Right lobe of liver (tissue), 6 donors: ENCODE data around the gene DTX3. TPM values are rescaled to one million over a fixed set of nuclear protein-coding genes. Genes with fewer than 3 reads are reported as not detected.

Source experiments
- ATAC-seq, 4 donors: fragments of 200-7000 bp; cut with Tn5 transposase; one replicate each; pipeline ENCODE4 v1.9.1; 2020; ENCODE audit warnings: mild to moderate bottlenecking in 4 of 4, moderate library complexity in 4 of 4
- DNase-seq, 3 donors: peaks; one replicate each; pipeline ENCODE4 v3.0.0-alpha.2; 2020
- H3K27ac ChIP-seq, 3 donors: fragments of 200-600 bp; one replicate each; pipeline ENCODE4 v1.8.0; 2022
- H3K27me3 ChIP-seq, 2 donors: fragments of 200-600 bp; one replicate each; pipeline ENCODE4 v1.8.0; 2022
- H3K36me3 ChIP-seq, 4 donors: fragments of 200-600 bp; sonication (generic) in 1 of 4; one replicate each; pipeline versions ENCODE4 v1.5.1 to v1.8.0; 2017 to 2022; ENCODE audit warnings: control low read depth in 1 of 4
- H3K4me1 ChIP-seq, 4 donors: fragments of 200-600 bp; sonication (generic) in 1 of 4; one replicate each; pipeline versions ENCODE4 v1.5.1 to v1.8.0; 2017 to 2022; ENCODE audit warnings: control low read depth in 1 of 4
- H3K4me3 ChIP-seq, 3 donors: fragments of 200-600 bp; one replicate each; pipeline ENCODE4 v1.8.0; 2022
- H3K9me3 ChIP-seq, 4 donors: fragments of 200-600 bp; sonication (generic) in 1 of 4; one replicate each; pipeline versions ENCODE4 v1.5.1 to v1.8.0; 2017 to 2022; ENCODE audit warnings: control low read depth in 1 of 4
- POLR2A ChIP-seq: fragments of 450-650 bp; IDR thresholded peaks from one replicate; pipeline ENCODE4 v1.6.1; 2017; ENCODE audit warnings: antibody characterized with exemption, mild to moderate bottlenecking
- whole genome bisulfite sequencing: methylation state at CpG from one replicate; pipeline ENCODE4 v1.1.6; 2018; ENCODE audit warnings: low coverage, low lambda C conversion rate; ENCODE audit not compliant: insufficient coverage; ENCODE audit errors: missing lambda C conversion rate; 5-methylcytosine and 5-hydroxymethylcytosine counted together
- intact Hi-C, 2 donors: fragments of 100-400 bp; cut with DNase I; formaldehyde crosslinking; loops; one replicate each; pipeline versions ENCODE4 v1.11.2 to v1.14.1; 2022
- total RNA-seq, 6 experiments: library from RNA; depleted of rRNA in 2 of 6; stranded (reverse); fragments of >200 nt in 2 of 6; fragmentation: NEBNext Ultra II Directional in 3 of 6; extraction: Animal tissue kit (Norgen Biotek cat#: 25700) in 3 of 6; gene quantifications; one replicate each; pipeline versions ENCODE4 v1.1.0 to v1.2.4, GENCODE V29; 2016 to 2023
- TF ChIP-seq, protein P1 (sequence below), 4 donors: fragments of 200-600 bp in 3 of 4; fragments of 450-650 bp in 1 of 4; IDR thresholded peaks; one replicate each; pipeline versions ENCODE4 v1.5.1 to v1.8.0; 2016 to 2022; ENCODE audit warnings: antibody characterized with exemption in 4 of 4, mild to moderate bottlenecking in 2 of 4
- donor health status: DM: no; HTN: yes; CAD: no.
- donor health status: DM: no; HTN: no; CAD: no.
- donor health status: DM: no; HTN: no; CAD: no.
- donor health status: DM: no; HTN: yes; CAD: no.
- donor health status: DM: no; HTN: yes; CAD: no.

Gene DTX3
- total RNA-seq, 6 experiments from 2014 or later, result 0.86 to 2.7 (median 1.9) TPM

DNA sequence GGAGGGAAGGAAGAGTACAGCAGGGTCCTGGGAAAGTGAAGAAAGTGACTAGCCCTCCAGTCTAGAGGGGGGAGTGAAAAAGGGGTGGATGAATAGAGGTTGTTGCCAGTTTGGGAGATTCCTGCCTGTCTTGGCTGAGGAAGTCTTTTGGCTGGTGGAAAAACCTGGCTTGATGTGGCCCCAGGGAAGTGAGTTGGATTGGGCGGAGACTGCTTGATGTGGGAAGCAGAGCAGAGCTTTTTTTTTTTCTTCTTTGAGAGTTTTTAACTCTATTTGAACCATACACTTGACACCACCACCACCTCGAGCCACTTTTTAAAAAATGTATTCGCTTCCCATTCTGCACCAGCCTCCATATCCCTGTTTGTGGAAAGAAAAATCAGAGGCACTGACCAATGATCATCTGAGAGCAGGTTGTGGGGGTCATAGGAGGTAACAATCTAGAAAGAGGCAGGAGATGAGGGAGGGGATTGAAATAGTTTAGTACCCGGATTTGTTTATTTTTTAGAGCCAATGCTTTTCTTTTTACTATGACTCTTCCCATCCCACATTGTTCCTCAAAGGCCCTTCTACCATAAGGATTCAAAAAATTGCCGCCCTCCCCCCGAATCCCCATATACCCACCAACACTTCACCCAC lies 690 bp upstream of the DTX3 start:
- no peaks in the 10 kb centered on the region for H3K4me1 ChIP-seq
- no peaks in the 10 kb centered on the region for H3K27me3 ChIP-seq
- H3K9me3 ChIP-seq, result no peaks in the 10 kb centered on the region
- peak in 1 of 4 donors; percentile 45 for ATAC-seq
- peak overlapping the region in 2 of 3 donors; percentile 59 to 72 for H3K27ac ChIP-seq
- no peak for TF ChIP-seq POLR2A
- TF ChIP-seq, protein P1, sequence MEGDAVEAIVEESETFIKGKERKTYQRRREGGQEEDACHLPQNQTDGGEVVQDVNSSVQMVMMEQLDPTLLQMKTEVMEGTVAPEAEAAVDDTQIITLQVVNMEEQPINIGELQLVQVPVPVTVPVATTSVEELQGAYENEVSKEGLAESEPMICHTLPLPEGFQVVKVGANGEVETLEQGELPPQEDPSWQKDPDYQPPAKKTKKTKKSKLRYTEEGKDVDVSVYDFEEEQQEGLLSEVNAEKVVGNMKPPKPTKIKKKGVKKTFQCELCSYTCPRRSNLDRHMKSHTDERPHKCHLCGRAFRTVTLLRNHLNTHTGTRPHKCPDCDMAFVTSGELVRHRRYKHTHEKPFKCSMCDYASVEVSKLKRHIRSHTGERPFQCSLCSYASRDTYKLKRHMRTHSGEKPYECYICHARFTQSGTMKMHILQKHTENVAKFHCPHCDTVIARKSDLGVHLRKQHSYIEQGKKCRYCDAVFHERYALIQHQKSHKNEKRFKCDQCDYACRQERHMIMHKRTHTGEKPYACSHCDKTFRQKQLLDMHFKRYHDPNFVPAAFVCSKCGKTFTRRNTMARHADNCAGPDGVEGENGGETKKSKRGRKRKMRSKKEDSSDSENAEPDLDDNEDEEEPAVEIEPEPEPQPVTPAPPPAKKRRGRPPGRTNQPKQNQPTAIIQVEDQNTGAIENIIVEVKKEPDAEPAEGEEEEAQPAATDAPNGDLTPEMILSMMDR (IDR thresholded peaks at IDR 0.05), result no peak
- WGBS, result 36% methylated on average over 6 of the region's 6 CpGs
- H3K36me3 ChIP-seq, result peaks cover 0 to 6% (median 0%) of the 10 kb centered on the region in 4 donors
- peak overlapping the region; percentile 37 to 45 (median 39) for H3K4me3 ChIP-seq
- intact Hi-C loops, result no loop called here
- no peak for DNase-seq

DNA sequence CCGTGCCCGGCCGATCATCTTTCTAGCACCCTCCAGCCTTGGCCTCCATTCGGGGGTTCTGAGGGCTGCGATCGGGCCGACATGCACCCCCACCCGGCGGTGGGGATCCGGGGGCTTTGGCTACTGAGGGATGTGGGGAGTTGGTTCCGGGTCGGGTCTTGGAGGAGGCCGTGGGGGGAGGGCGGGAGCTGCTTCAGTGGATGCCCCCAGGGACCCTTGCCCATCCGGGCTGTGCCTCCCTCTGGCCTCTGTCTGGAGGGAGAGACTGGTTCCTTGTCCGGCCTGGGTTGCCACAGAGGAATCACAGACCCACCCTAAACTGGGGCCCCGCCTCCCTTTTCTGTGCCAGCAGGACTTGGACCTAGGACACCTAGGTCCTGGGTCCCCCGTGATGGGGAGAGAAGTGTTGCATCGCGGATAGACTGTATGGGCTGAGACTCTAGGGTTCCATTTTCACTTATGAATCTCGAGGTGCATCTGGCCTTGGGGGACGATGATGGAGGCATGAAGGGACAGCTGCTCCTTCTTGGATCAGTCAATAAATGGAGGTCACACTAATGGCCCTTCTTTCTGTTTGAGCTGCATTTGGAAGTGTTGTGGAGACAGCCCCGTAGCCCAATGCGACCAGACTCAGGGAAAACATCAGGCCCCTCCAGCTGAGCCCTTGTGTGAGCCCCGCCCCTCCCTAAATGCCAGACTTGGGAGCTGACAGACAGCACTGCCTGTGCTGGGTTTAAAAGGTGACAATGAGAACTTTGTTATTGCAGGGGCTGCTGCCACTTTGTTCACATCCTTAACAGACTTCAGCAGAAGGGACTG lies 577 bp downstream of the DTX3 start:
- Histone ChIP-seq H3K4me1 (no peaks in the 10 kb centered on the region), H3K27ac (peak overlapping the region; percentile 56 to 72 (median 59)), H3K9me3 (no peaks in the 10 kb centered on the region), H3K27me3 (no peaks in the 10 kb centered on the region), H3K36me3 (peaks cover 0 to 3% (median 0%) of the 10 kb centered on the region in 4 donors), H3K4me3 (peak overlapping the region; percentile 37 to 45 (median 39))
- ATAC-seq (peak in 1 of 4 donors; percentile 13), DNase-seq (no peak)
- intact Hi-C loops, result no loop called here
- 2% methylated on average over 10 of the region's 25 CpGs for WGBS
- no peak for TF ChIP-seq POLR2A
- TF ChIP-seq, protein P1 (IDR thresholded peaks at IDR 0.05), result no peak

DNA sequence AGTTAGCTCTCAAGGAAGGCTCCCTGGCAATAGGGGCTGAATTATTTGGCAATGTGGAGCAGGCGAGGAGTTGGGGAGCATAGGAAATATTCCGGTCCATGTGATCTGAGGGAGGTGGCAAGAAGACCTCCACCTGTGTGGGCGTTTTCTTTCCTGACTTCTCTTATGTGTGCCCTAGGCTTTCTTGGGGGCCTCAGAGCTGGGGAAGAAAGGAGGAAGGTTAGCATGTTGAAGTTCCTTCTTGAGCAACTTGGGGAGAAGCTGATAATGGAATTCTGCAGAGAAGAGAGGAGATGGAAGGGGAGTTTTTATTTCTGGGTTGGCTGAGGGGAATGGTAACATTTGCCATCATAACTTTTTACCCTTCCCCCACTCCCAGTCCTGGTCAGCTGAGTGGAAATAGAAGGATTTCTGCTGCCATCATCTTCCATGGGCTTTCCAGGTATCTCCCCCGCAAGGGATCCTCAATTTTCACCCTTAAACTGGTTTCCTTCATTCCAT lies 1.2 kb downstream of the DTX3 start:
- TF ChIP-seq, protein P1 (IDR thresholded peaks at IDR 0.05), result no peak
- no peak for TF ChIP-seq POLR2A
- Histone ChIP-seq H3K27ac (no peak overlapping the region), H3K27me3 (peaks cover 0 to 4% of the 10 kb centered on the region in 2 donors), H3K4me1 (peaks cover 0 to 6% (median 0%) of the 10 kb centered on the region in 4 donors), H3K9me3 (no peaks in the 10 kb centered on the region), H3K4me3 (no peak overlapping the region), H3K36me3 (peaks cover 0 to 3% (median 0%) of the 10 kb centered on the region in 4 donors)
- WGBS, result 68% methylated on average over 4 of the region's 4 CpGs
- ATAC-seq (no peak), DNase-seq (no peak)
- intact Hi-C loops, result no loop called here

DNA sequence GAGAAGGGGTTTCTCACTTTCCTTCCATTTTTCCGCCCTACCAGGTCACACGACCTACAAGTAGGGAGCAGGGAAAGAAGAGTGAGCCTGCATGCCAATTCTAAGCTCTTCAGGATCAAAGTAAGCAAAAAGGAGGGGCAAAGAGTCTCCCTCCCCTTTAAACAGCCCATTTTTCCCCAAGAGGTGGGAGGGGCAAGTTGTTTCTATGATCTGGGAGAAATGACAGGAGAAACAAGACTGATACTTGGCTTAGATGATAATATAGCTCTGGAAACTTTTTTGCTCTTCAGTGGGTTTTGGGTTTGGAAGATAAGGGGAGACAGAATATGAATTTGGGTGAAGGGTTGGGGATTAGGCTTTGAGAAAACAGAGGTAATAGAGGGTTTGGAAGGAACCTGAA lies 1.8 kb downstream of the DTX3 start:
- WGBS, result 75% methylated on average over 2 of the region's 2 CpGs
- Histone ChIP-seq H3K4me1 (peaks cover 0 to 11% (median 0%) of the 10 kb centered on the region in 4 donors), H3K9me3 (no peaks in the 10 kb centered on the region), H3K4me3 (no peak overlapping the region), H3K27me3 (peaks cover 0 to 8% of the 10 kb centered on the region in 2 donors), H3K27ac (no peak overlapping the region), H3K36me3 (peaks cover 0 to 3% (median 0%) of the 10 kb centered on the region in 4 donors)
- no peak for TF ChIP-seq POLR2A
- TF ChIP-seq, protein P1 (IDR thresholded peaks at IDR 0.05), result no peak
- intact Hi-C loops, result no loop called here
- ATAC-seq (no peak), DNase-seq (no peak)
